CD4-positive, CD25-positive, alpha-beta regulatory T cell (primary cell): ENCODE results near the gene PRKACB. TPM values are rescaled to one million over a fixed set of nuclear protein-coding genes. Genes with fewer than 3 reads are reported as not detected.

ENCODE experiments used
- ATAC-seq, 2 donors: fragments of 150-1000 bp; cut with Tn5 transposase; one replicate each; pipeline ENCODE4 v1.10.0; 2021; ENCODE audit warnings: low read depth in 2 of 2, moderate number of reproducible peaks in 2 of 2, moderate library complexity in 1 of 2
- DNase-seq, 3 donors: peaks; one replicate each; pipeline versions ENCODE4 v3.0.0 to v3.0.0-alpha.2; 2012 to 2022; ENCODE audit warnings: mixed read lengths in 1 of 3
- H3K27ac ChIP-seq: one replicate; pipeline ENCODE4 v1.7.0; 2013; ENCODE audit warnings: mild to moderate bottlenecking, low read length; ENCODE audit not compliant: insufficient read depth, poor library complexity, severe bottlenecking
- H3K27me3 ChIP-seq: one replicate; pipeline ENCODE4 v1.7.0; 2013; ENCODE audit warnings: low read length; ENCODE audit not compliant: control insufficient read depth, insufficient read depth
- H3K36me3 ChIP-seq: one replicate; pipeline ENCODE4 v1.7.0; 2013; ENCODE audit warnings: mild to moderate bottlenecking, low read length, moderate library complexity; ENCODE audit not compliant: control insufficient read depth, insufficient read depth
- H3K4me1 ChIP-seq: 2 replicates; pipeline ENCODE4 v1.7.0; 2013; ENCODE audit warnings: mild to moderate bottlenecking, low read length; ENCODE audit not compliant: insufficient read depth, control insufficient read depth, poor library complexity, severe bottlenecking
- H3K4me3 ChIP-seq: one replicate; pipeline ENCODE4 v1.7.0; 2013; ENCODE audit warnings: low read depth, mild to moderate bottlenecking, low read length, moderate library complexity
- H3K9me3 ChIP-seq, 2 experiments: 1 replicate in 1 of 2; 2 replicates in 1 of 2; pipeline ENCODE4 v1.7.0; 2013; ENCODE audit warnings: low read length in 2 of 2, mild to moderate bottlenecking in 1 of 2, moderate library complexity in 1 of 2; ENCODE audit not compliant: control insufficient read depth in 2 of 2
- H3K27ac Mint-ChIP-seq, 3 donors: one replicate each; pipeline ENCODE4 v1.8.0; 2020 to 2022; ENCODE audit warnings: mild to moderate bottlenecking in 3 of 3, mixed read lengths in 3 of 3, moderate library complexity in 2 of 3
- H3K27me3 Mint-ChIP-seq: one replicate; pipeline ENCODE4 v1.8.0; 2022; ENCODE audit warnings: mild to moderate bottlenecking, mixed read lengths
- H3K36me3 Mint-ChIP-seq: one replicate; pipeline ENCODE4 v1.8.0; 2020; ENCODE audit warnings: mixed read lengths
- H3K4me1 Mint-ChIP-seq, 4 donors: one replicate each; pipeline ENCODE4 v1.8.0; 2020 to 2022; ENCODE audit warnings: mixed read lengths in 4 of 4, mild to moderate bottlenecking in 1 of 4
- H3K4me3 Mint-ChIP-seq, 4 donors: one replicate each; pipeline ENCODE4 v1.8.0; 2020 to 2022; ENCODE audit warnings: mild to moderate bottlenecking in 4 of 4, mixed read lengths in 4 of 4, moderate library complexity in 3 of 4
- H3K9me3 Mint-ChIP-seq, 7 donors: one replicate each; pipeline ENCODE4 v1.8.0; 2020 to 2022; ENCODE audit warnings: mixed read lengths in 7 of 7, mild to moderate bottlenecking in 3 of 7, moderate library complexity in 2 of 7
- polyA plus RNA-seq, 4 donors: library from polyadenylated mRNA; unstranded; fragments of 300-500 nt; fragmentation: Illumina TruSeq; gene quantifications; one replicate each; pipeline ENCODE4 v1.2.3, GENCODE V29; 2021
- total RNA-seq: library from RNA; stranded (reverse); gene quantifications from one replicate; pipeline ENCODE4 v1.2.3, GENCODE V29; 2022

PRKACB gene
- total and polyA plus RNA-seq, 5 donors from 2014 or later = 74.0 to 99.5 (median 90.7) TPM

- ATAC-seq (no peak), DNase-seq (peak in 2 of 3 donors; percentile 31 to 52)
- Mint-ChIP-seq H3K27ac (no peak overlapping the region), H3K9me3 (peaks cover 0 to 5% (median 2%) of the 10 kb centered on the region in 7 donors), H3K4me1 (peaks cover 8 to 25% (median 17%) of the 10 kb centered on the region in 4 donors), H3K27me3 (peaks cover 6% of the 10 kb centered on the region), H3K4me3 (peak overlapping the region in 1 of 4 donors; percentile 52), H3K36me3 (no peaks in the 10 kb centered on the region)
- H3K4me1 ChIP-seq = peaks cover 18% of the 10 kb centered on the region
- H3K27me3 ChIP-seq = no peaks in the 10 kb centered on the region
- H3K27ac ChIP-seq = no peak overlapping the region
- no peak overlapping the region for H3K4me3 ChIP-seq
- no peaks in the 10 kb centered on the region for H3K36me3 ChIP-seq
- peaks cover 0 to 2% of the 10 kb centered on the region in 2 experiments for H3K9me3 ChIP-seq
Measured at GRCh38 chr1:84141182-84142003, 2.7 kb upstream of the PRKACB start.

- DNase-seq (peak in 2 of 3 donors; percentile 45 to 69), ATAC-seq (no peak)
- Histone ChIP-seq H3K27ac (peak overlapping the region; percentile 76), H3K9me3 (no peaks in the 10 kb centered on the region), H3K27me3 (no peaks in the 10 kb centered on the region), H3K4me3 (peak overlapping the region; percentile 94), H3K4me1 (peaks cover 45% of the 10 kb centered on the region), H3K36me3 (no peaks in the 10 kb centered on the region)
- peak overlapping the region; percentile 90 to 100 (median 96) for H3K4me3 Mint-ChIP-seq
- no peaks in the 10 kb centered on the region for H3K9me3 Mint-ChIP-seq
- no peaks in the 10 kb centered on the region for H3K36me3 Mint-ChIP-seq
- no peaks in the 10 kb centered on the region for H3K27me3 Mint-ChIP-seq
- peaks cover 24 to 51% (median 38%) of the 10 kb centered on the region in 4 donors for H3K4me1 Mint-ChIP-seq
- H3K27ac Mint-ChIP-seq = peak overlapping the region; percentile 92 to 99 (median 93)
Measured at GRCh38 chr1:84145068-84145467, 997 bp downstream of the PRKACB start.

GRCh38 chr1:84146411-84147032 is 2.5 kb downstream of the PRKACB start:
- H3K27me3 ChIP-seq = no peaks in the 10 kb centered on the region
- H3K27ac ChIP-seq = peak overlapping the region; percentile 76
- H3K9me3 ChIP-seq = no peaks in the 10 kb centered on the region
- Mint-ChIP-seq H3K27me3 (no peaks in the 10 kb centered on the region), H3K36me3 (peaks cover 8% of the 10 kb centered on the region), H3K4me1 (peaks cover 33 to 62% (median 45%) of the 10 kb centered on the region in 4 donors), H3K27ac (peak overlapping the region; percentile 92 to 96 (median 93)), H3K9me3 (peaks cover 0 to 1% (median 0%) of the 10 kb centered on the region in 7 donors), H3K4me3 (peak overlapping the region; percentile 90 to 100 (median 96))
- H3K4me1 ChIP-seq = peaks cover 50% of the 10 kb centered on the region
- H3K4me3 ChIP-seq = peak overlapping the region; percentile 94
- DNase-seq (peak in 1 of 3 donors; percentile 29), ATAC-seq (peak in 1 of 2 donors; percentile 28)
- H3K36me3 ChIP-seq = peaks cover 3% of the 10 kb centered on the region

- peak overlapping the region; percentile 56 for H3K4me3 ChIP-seq
- no peak overlapping the region for H3K27ac ChIP-seq
- no peaks in the 10 kb centered on the region for H3K9me3 ChIP-seq
- H3K27me3 Mint-ChIP-seq = no peaks in the 10 kb centered on the region
- H3K36me3 ChIP-seq = peaks cover 3% of the 10 kb centered on the region
- ATAC-seq (no peak), DNase-seq (no peak)
- no peak overlapping the region for H3K27ac Mint-ChIP-seq
- peaks cover 46 to 68% (median 56%) of the 10 kb centered on the region in 4 donors for H3K4me1 Mint-ChIP-seq
- peak overlapping the region in 3 of 4 donors; percentile 44 to 90 (median 44) for H3K4me3 Mint-ChIP-seq
- H3K27me3 ChIP-seq = no peaks in the 10 kb centered on the region
- H3K4me1 ChIP-seq = peaks cover 52% of the 10 kb centered on the region
- peaks cover 0 to 1% (median 0%) of the 10 kb centered on the region in 7 donors for H3K9me3 Mint-ChIP-seq
- peaks cover 19% of the 10 kb centered on the region for H3K36me3 Mint-ChIP-seq
Measured at GRCh38 chr1:84148758-84149157, 4.7 kb downstream of the PRKACB start.

GRCh38 chr1:84152649-84153056 is 8.6 kb downstream of the PRKACB start:
- H3K27ac Mint-ChIP-seq = peak overlapping the region; percentile 45 to 82 (median 79)
- H3K36me3 Mint-ChIP-seq = peaks cover 38% of the 10 kb centered on the region
- H3K27ac ChIP-seq = no peak overlapping the region
- peaks cover 62 to 88% (median 78%) of the 10 kb centered on the region in 4 donors for H3K4me1 Mint-ChIP-seq
- H3K4me1 ChIP-seq = peaks cover 61% of the 10 kb centered on the region
- H3K4me3 Mint-ChIP-seq = peak overlapping the region; percentile 9 to 65 (median 55)
- peaks cover 3% of the 10 kb centered on the region for H3K36me3 ChIP-seq
- peak overlapping the region; percentile 63 for H3K4me3 ChIP-seq
- H3K27me3 Mint-ChIP-seq = no peaks in the 10 kb centered on the region
- DNase-seq (peak in 1 of 3 donors; percentile 20), ATAC-seq (peak in 1 of 2 donors; percentile 42)
- peaks cover 0 to 1% (median 0%) of the 10 kb centered on the region in 7 donors for H3K9me3 Mint-ChIP-seq
- H3K27me3 ChIP-seq = no peaks in the 10 kb centered on the region
- no peaks in the 10 kb centered on the region for H3K9me3 ChIP-seq

- H3K27me3 Mint-ChIP-seq = no peaks in the 10 kb centered on the region
- H3K9me3 ChIP-seq = no peaks in the 10 kb centered on the region
- peaks cover 50% of the 10 kb centered on the region for H3K36me3 Mint-ChIP-seq
- peak in 1 of 3 donors; percentile 23 for DNase-seq
- peaks cover 0 to under 1% (median 0%) of the 10 kb centered on the region in 7 donors for H3K9me3 Mint-ChIP-seq
- no peaks in the 10 kb centered on the region for H3K27me3 ChIP-seq
- H3K4me3 ChIP-seq = peak overlapping the region; percentile 42
- no peak for ATAC-seq
- peak overlapping the region in 2 of 3 donors; percentile 32 to 48 for H3K27ac Mint-ChIP-seq
- no peak overlapping the region for H3K27ac ChIP-seq
- H3K4me3 Mint-ChIP-seq = peak overlapping the region; percentile 6 to 48 (median 35)
- H3K36me3 ChIP-seq = peaks cover 6% of the 10 kb centered on the region
- peaks cover 73 to 93% (median 82%) of the 10 kb centered on the region in 4 donors for H3K4me1 Mint-ChIP-seq
- peaks cover 44% of the 10 kb centered on the region for H3K4me1 ChIP-seq
Measured at GRCh38 chr1:84155517-84155916, 11.4 kb downstream of the PRKACB start.

GRCh38 chr1:84156210-84156621 is 12.1 kb downstream of the PRKACB start:
- no peaks in the 10 kb centered on the region for H3K27me3 Mint-ChIP-seq
- no peak overlapping the region for H3K27ac ChIP-seq
- H3K27ac Mint-ChIP-seq = peak overlapping the region; percentile 30 to 56 (median 48)
- peaks cover 44% of the 10 kb centered on the region for H3K4me1 ChIP-seq
- H3K4me3 ChIP-seq = peak overlapping the region; percentile 42
- ATAC-seq (peak; percentile 50 to 55), DNase-seq (no peak)
- H3K36me3 ChIP-seq = peaks cover 5% of the 10 kb centered on the region
- H3K27me3 ChIP-seq = no peaks in the 10 kb centered on the region
- H3K9me3 ChIP-seq = no peaks in the 10 kb centered on the region
- peaks cover 45% of the 10 kb centered on the region for H3K36me3 Mint-ChIP-seq
- H3K4me1 Mint-ChIP-seq = peaks cover 73 to 94% (median 81%) of the 10 kb centered on the region in 4 donors
- peak overlapping the region in 3 of 4 donors; percentile 25 to 79 (median 48) for H3K4me3 Mint-ChIP-seq
- no peaks in the 10 kb centered on the region for H3K9me3 Mint-ChIP-seq
